HepG2 (cell line): ENCODE measurements around the gene LRRC45. TPM values are rescaled to one million over a fixed set of nuclear protein-coding genes. Genes with fewer than 3 reads are reported as not detected.

Source experiments
- ATAC-seq: fragments of 200-7000 bp; cut with Tn5 transposase; 3 replicates; pipeline ENCODE4 v1.9.1; 2020; ENCODE audit warnings: mild to moderate bottlenecking, moderate library complexity
- BruUV-seq: library from RNA; stranded (reverse); fragments of 400-500 nt; replicated peaks from 2 replicates; lab custom pipeline; 2021; lab: Mats Ljungman, UMichigan
- CTCF ChIA-PET: fragments of 300-600 bp; formaldehyde crosslinking; extraction: SDS; loops from one replicate; lab custom pipeline; 2021; ENCODE audit warnings: low total read pairs, inconsistent platforms, low intra/inter-chr PET ratio; lab: Yijun Ruan, JAX
- POLR2A ChIA-PET: fragments of 350-600 bp; sonication (Branson Sonifier 250); formaldehyde crosslinking; loops from one replicate; lab custom pipeline; 2020; ENCODE audit warnings: antibody characterized with exemption, inconsistent platforms; lab: Yijun Ruan, JAX
- DNase-seq: peaks from one replicate; pipeline ENCODE4 v3.0.0-alpha.2; 2015; ENCODE audit warnings: low spot score
- FAIRE-seq: peaks from 3 replicates; lab custom pipeline; 2011; peaks lifted over from hg19 to GRCh38; lab: Jason Lieb, UNC
- H2AFZ ChIP-seq: one replicate; pipeline ENCODE4 v1.6.1; 2011; ENCODE audit warnings: low read length, inconsistent platforms
- H3K27ac ChIP-seq: fragments of 300-600 bp; 3 replicates; pipeline ENCODE4 v1.8.0; 2011; ENCODE audit warnings: mixed run types, mild to moderate bottlenecking, mixed read lengths, low read length, inconsistent platforms; ENCODE audit not compliant: insufficient read depth; ENCODE audit errors: extremely low read length
- H3K27me3 ChIP-seq, 2 experiments: fragments of 200-600 bp in 1 of 2; 2 replicates in 1 of 2; 3 replicates in 1 of 2; pipeline versions ENCODE4 v1.6.0 to v1.8.0; 2011; ENCODE audit warnings: low read length in 2 of 2, mild to moderate bottlenecking in 2 of 2, moderate library complexity in 2 of 2, inconsistent platforms in 1 of 2; ENCODE audit not compliant: insufficient read depth in 2 of 2, control insufficient read depth in 1 of 2
- H3K36me3 ChIP-seq, 2 experiments: fragments of 200-600 bp in 1 of 2; replicated peaks in 1 of 2; 2 replicates in 1 of 2; 3 replicates in 1 of 2; pipeline versions ENCODE4 v1.5.1 to v1.8.0; 2011; ENCODE audit warnings: low read length in 2 of 2, inconsistent platforms in 1 of 2; ENCODE audit not compliant: insufficient read depth in 2 of 2, control insufficient read depth in 1 of 2
- H3K4me1 ChIP-seq: 2 replicates; pipeline ENCODE4 v1.5.1; 2012; ENCODE audit warnings: low read length, inconsistent platforms; ENCODE audit not compliant: insufficient read depth
- H3K4me2 ChIP-seq: 2 replicates; pipeline ENCODE4 v1.6.0; 2011; ENCODE audit warnings: low read depth, low read length, inconsistent platforms
- H3K4me3 ChIP-seq, 3 experiments: fragments of 200-600 bp in 1 of 3; sonication (generic), shearing (Covaris generic) in 1 of 3; replicated peaks in 1 of 3; 2 replicates each; pipeline ENCODE4 v1.5.1; 2011 to 2016; ENCODE audit warnings: low read length in 3 of 3, inconsistent platforms in 2 of 3, low read depth in 2 of 3, mild to moderate bottlenecking in 2 of 3, control low read depth in 1 of 3, mixed read lengths in 1 of 3; ENCODE audit not compliant: insufficient read depth in 1 of 3
- H3K79me2 ChIP-seq: one replicate; pipeline ENCODE4 v1.6.1; 2011; ENCODE audit warnings: low read length, inconsistent platforms; ENCODE audit not compliant: insufficient read depth
- H3K9ac ChIP-seq: 2 replicates; pipeline ENCODE4 v1.6.0; 2011; ENCODE audit warnings: mild to moderate bottlenecking, low read depth, low read length, inconsistent platforms; ENCODE audit not compliant: insufficient read depth
- H3K9me3 ChIP-seq: 2 replicates; pipeline ENCODE4 v1.5.1; 2012; ENCODE audit warnings: mild to moderate bottlenecking, low read length
- H4K20me1 ChIP-seq: 2 replicates; pipeline ENCODE4 v1.6.0; 2011; ENCODE audit warnings: inconsistent platforms, mild to moderate bottlenecking, low read length, moderate library complexity; ENCODE audit not compliant: insufficient read depth
- AGO2 ChIP-seq: fragments of 200-400 bp; formaldehyde crosslinking; optimal IDR thresholded peaks from 2 replicates; pipeline ENCODE3; 2017; ENCODE audit warnings: mild to moderate bottlenecking, low read depth, low read length, moderate library complexity
- ATF5 ChIP-seq: sonication (generic); formaldehyde crosslinking; IDR thresholded peaks from 2 replicates; pipeline ENCODE4 v1.4.0; 2020; ENCODE audit warnings: mild to moderate bottlenecking, low read depth, missing genetic modification reagents
- HOXA3 ChIP-seq: sonication (generic); formaldehyde crosslinking; IDR thresholded peaks from 2 replicates; pipeline ENCODE4 v1.5.0; 2020; ENCODE audit warnings: missing genetic modification reagents
- POLR2A ChIP-seq, 2 experiments: IDR thresholded peaks; 2 replicates each; pipeline ENCODE4 v1.6.1; 2011; ENCODE audit warnings: low read depth in 2 of 2, low read length in 2 of 2, mild to moderate bottlenecking in 1 of 2, moderate library complexity in 1 of 2; ENCODE audit not compliant: insufficient read depth in 1 of 2
- POLR2G ChIP-seq: fragments of 200-400 bp; formaldehyde crosslinking; IDR thresholded peaks from 2 replicates; pipeline ENCODE4 v1.6.1; 2018; ENCODE audit warnings: mild to moderate bottlenecking, low read depth, low read length, moderate library complexity
- RBFOX2 ChIP-seq: fragments of 200-400 bp; formaldehyde crosslinking; IDR thresholded peaks from 2 replicates; pipeline ENCODE4 v1.6.1; 2017; ENCODE audit warnings: low read depth, mild to moderate bottlenecking, low read length
- SSRP1 ChIP-seq: IDR thresholded peaks from 2 replicates; pipeline ENCODE4 v1.6.1; 2016; ENCODE audit warnings: control low read depth
- ZBTB38 ChIP-seq: sonication (generic); formaldehyde crosslinking; IDR thresholded peaks from 2 replicates; pipeline ENCODE4 v1.5.1; 2020; ENCODE audit warnings: mild to moderate bottlenecking, missing genetic modification reagents
- ZFP37 ChIP-seq: sonication (generic); formaldehyde crosslinking; IDR thresholded peaks from 2 replicates; pipeline ENCODE4 v1.4.0; 2020; ENCODE audit warnings: missing genetic modification reagents, borderline replicate concordance
- ZHX1 ChIP-seq: sonication (generic); formaldehyde crosslinking; IDR thresholded peaks from 2 replicates; pipeline ENCODE4 v1.8.1; 2022; ENCODE audit warnings: low read depth, mild to moderate bottlenecking, missing genetic modification reagents
- ZNF205 ChIP-seq: IDR thresholded peaks from 2 replicates; pipeline ENCODE4 v1.6.1; 2018; ENCODE audit warnings: missing biosample characterization, missing genetic modification reagents
- ZNF768 ChIP-seq: sonication (generic); formaldehyde crosslinking; IDR thresholded peaks from 2 replicates; pipeline ENCODE4 v1.4.0; 2020; ENCODE audit warnings: missing genetic modification reagents
- WGBS: methylation state at CpG from one replicate; pipeline ENCODE4 v1.1.6; 2017; ENCODE audit warnings: low lambda C conversion rate; 5-methylcytosine and 5-hydroxymethylcytosine counted together
- in situ Hi-C: cut with HindIII; loops from 2 replicates; pipeline ENCODE4 v1.10.0; 2017; ENCODE audit warnings: low pct_unique_long_range_greater_than_20kb; ENCODE audit not compliant: extremely low pct_ligation_motif_present
- intact Hi-C: fragments of 100-400 bp; cut with micrococcal nuclease; formaldehyde crosslinking; loops from one replicate; pipeline ENCODE4 v1.10.0; 2022; ENCODE audit not compliant: unreplicated experiment
- polyA plus RNA-seq, 8 experiments: library from polyadenylated mRNA; depleted of rRNA in 3 of 8; stranded (reverse) in 7 of 8; unstranded in 1 of 8; fragments of >200 nt; fragmentation: Illumina TruSeq in 4 of 8; extraction: Trizol in 4 of 8; gene quantifications; 2 replicates each; pipeline versions ENCODE4 v1.2.1 to v1.2.3, GENCODE V29; 2011 to 2016; ENCODE audit warnings: low read depth in 4 of 8, missing spikeins in 1 of 8, mixed read lengths in 1 of 8; ENCODE audit not compliant: insufficient read depth in 1 of 8
- total RNA-seq, 5 experiments: library from RNA; depleted of rRNA; stranded (reverse); fragments of >200 nt; fragmentation: Illumina TruSeq; extraction: Trizol; gene quantifications; 2 replicates each; pipeline ENCODE4 v1.2.3, GENCODE V29; 2016; ENCODE audit warnings: low read depth in 1 of 5
- TF ChIP-seq, protein P1 (sequence below): sonication (generic); formaldehyde crosslinking; IDR thresholded peaks from one replicate; pipeline ENCODE4 v1.5.1; 2020; ENCODE audit warnings: mild to moderate bottlenecking, missing genetic modification reagents; ENCODE audit errors: not compliant biosample characterization

Gene LRRC45
- total and polyA plus RNA-seq, 2 of the 13 experiments (the other 11 are each of a cell fraction or from before 2014, with no cell fraction given): 11.6 to 48.1 TPM

DNA sequence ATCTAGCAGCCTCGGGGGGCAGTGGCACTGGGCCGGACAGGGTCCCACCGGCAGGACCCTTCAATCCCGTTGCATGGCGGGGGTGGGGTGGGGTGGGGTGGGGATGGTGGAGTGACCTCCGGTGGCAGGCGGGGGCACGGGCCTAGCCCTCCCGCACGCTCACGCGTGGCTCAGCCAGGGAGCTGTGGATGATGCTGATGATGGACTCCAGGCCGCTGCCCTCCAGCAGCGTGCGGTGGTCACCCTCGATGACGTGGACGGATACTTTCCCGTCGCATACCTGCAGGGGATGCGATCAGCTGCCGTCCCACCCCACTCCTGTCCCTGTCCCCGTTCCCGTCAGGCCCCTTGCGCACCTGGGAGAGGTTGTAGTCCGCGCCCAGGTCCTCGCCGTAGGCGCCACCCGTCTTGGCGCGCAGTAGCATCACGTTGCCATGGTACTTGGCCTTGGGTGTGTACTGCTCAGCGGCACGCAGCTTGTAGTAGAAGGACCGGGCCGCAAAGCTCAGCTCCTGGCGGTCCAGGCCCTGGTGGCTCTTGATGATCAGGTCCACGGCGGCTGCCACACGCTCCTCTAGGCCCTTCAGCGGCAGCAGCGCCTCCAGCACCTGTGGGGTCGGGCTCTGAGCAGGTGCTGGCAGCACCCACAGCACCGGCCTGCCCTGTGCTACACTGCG, 56.0 kb downstream of the LRRC45 start:
- intact Hi-C loops: no loop called here
- DNase-seq (no peak), ATAC-seq (no peak), FAIRE-seq (no peak)
- Histone ChIP-seq H4K20me1 (peaks cover 44% of the 10 kb centered on the region), H3K27me3 (no peaks in the 10 kb centered on the region), H3K4me2 (no peak overlapping the region), H3K4me1 (peaks cover 12% of the 10 kb centered on the region), H3K9me3 (no peaks in the 10 kb centered on the region), H2AFZ (no peak overlapping the region), H3K36me3 (peaks cover 46 to 56% of the 10 kb centered on the region in 2 experiments), H3K4me3 (no peak overlapping the region), H3K9ac (no peak overlapping the region), H3K79me2 (no peaks in the 10 kb centered on the region), H3K27ac (no peak overlapping the region)
- CTCF ChIA-PET: interaction anchor here (0.6 kb wide), 1 partner anchor 49 kb away, joined by 3 read pairs; no protein-coding TSS in a partner anchor
- BruUV-seq: no TSS peak
- in situ Hi-C loops: no loop called here
- WGBS: 95% methylated on average over 34 of the region's 47 CpGs
- POLR2A ChIA-PET: interaction anchor here (1.4 to 1.9 kb wide), 2 partner anchors 13 to 17 kb away, joined by 4 to 6 read pairs; partner anchors contain the start of gene DUS1L
- TF ChIP-seq RBFOX2: peak; percentile 83
- no peak for TF ChIP-seq SSRP1 (CRISPR knock-in tag)
- no peak for TF ChIP-seq ZNF768 (CRISPR knock-in tag)
- TF ChIP-seq HOXA3: peak; percentile 76
- peak; percentile 16 to 71; a peak in 2 of 4 replicates for TF ChIP-seq POLR2A (IDR thresholded peaks at IDR 0.05; ENCODE audit: insufficient read depth in 1 of 2, low read depth in 2 of 2, low read length in 2 of 2)
- no peak for TF ChIP-seq ZFP37 (CRISPR knock-in tag)
- TF ChIP-seq ZBTB38 (CRISPR knock-in tag): peak; percentile 54
- TF ChIP-seq, protein P1, sequence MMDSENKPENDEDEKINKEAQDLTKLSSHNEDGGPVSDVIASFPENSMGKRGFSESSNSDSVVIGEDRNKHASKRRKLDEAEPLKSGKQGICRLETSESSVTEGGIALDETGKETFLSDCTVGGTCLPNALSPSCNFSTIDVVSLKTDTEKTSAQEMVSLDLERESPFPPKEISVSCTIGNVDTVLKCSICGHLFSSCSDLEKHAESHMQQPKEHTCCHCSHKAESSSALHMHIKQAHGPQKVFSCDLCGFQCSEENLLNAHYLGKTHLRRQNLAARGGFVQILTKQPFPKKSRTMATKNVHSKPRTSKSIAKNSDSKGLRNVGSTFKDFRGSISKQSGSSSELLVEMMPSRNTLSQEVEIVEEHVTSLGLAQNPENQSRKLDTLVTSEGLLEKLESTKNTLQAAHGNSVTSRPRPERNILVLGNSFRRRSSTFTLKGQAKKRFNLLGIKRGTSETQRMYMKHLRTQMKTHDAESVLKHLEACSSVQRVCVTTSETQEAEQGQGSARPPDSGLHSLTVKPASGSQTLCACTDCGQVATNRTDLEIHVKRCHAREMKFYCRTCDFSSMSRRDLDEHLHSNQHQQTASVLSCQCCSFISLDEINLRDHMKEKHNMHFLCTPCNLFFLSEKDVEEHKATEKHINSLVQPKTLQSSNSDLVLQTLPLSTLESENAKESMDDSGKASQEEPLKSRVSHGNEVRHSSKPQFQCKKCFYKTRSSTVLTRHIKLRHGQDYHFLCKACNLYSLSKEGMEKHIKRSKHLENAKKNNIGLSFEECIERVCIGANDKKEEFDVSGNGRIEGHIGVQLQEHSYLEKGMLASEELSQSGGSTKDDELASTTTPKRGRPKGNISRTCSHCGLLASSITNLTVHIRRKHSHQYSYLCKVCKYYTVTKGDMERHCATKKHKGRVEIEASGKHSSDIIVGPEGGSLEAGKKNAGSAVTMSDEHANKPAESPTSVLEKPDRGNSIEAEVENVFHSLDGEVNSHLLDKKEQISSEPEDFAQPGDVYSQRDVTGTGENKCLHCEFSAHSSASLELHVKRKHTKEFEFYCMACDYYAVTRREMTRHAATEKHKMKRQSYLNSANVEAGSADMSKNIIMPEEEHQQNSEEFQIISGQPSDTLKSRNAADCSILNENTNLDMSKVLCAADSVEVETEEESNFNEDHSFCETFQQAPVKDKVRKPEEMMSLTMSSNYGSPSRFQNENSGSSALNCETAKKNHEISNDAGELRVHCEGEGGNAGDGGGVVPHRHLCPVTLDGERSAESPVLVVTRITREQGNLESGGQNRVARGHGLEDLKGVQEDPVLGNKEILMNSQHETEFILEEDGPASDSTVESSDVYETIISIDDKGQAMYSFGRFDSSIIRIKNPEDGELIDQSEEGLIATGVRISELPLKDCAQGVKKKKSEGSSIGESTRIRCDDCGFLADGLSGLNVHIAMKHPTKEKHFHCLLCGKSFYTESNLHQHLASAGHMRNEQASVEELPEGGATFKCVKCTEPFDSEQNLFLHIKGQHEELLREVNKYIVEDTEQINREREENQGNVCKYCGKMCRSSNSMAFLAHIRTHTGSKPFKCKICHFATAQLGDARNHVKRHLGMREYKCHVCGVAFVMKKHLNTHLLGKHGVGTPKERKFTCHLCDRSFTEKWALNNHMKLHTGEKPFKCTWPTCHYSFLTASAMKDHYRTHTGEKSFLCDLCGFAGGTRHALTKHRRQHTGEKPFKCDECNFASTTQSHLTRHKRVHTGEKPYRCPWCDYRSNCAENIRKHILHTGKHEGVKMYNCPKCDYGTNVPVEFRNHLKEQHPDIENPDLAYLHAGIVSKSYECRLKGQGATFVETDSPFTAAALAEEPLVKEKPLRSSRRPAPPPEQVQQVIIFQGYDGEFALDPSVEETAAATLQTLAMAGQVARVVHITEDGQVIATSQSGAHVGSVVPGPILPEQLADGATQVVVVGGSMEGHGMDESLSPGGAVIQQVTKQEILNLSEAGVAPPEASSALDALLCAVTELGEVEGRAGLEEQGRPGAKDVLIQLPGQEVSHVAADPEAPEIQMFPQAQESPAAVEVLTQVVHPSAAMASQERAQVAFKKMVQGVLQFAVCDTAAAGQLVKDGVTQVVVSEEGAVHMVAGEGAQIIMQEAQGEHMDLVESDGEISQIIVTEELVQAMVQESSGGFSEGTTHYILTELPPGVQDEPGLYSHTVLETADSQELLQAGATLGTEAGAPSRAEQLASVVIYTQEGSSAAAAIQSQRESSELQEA: no peak
- TF ChIP-seq POLR2G: peak; percentile 44; the same call in 1 of the 2 replicates
- peak; percentile 75; the same call in 1 of the 2 replicates for TF ChIP-seq ZHX1
- TF ChIP-seq ATF5 (CRISPR knock-in tag): no peak
- no peak for TF ChIP-seq ZNF205 (CRISPR knock-in tag)
- TF ChIP-seq AGO2: peak; percentile 96
